SHP77 treated with DMSO at 0.1 percent for 48 hours (cell line): ENCODE data around the gene NLGN2.
A peak's percentile ranks its signal among the peaks of the same experiment; 100 is the strongest.

Source experiments
- DNase-seq: peaks from one replicate; lab custom pipeline; 2025; lab: John Stamatoyannopoulos, UW

NLGN2 gene

GRCh38 chr17:7414837-7415236 lies 7.2 kb downstream of the NLGN2 start:
- DNase-seq: no peak

- DNase-seq: no peak
These were observed 8.1 kb downstream of the NLGN2 start for GRCh38 chr17:7415784-7416183.

- no peak for DNase-seq
These were observed 8.7 kb downstream of the NLGN2 start for GRCh38 chr17:7416323-7416722.

GRCh38 chr17:7417056-7417655 lies 9.5 kb downstream of the NLGN2 start:
- no peak for DNase-seq

- no peak for DNase-seq
These were observed 11.0 kb downstream of the NLGN2 start for GRCh38 chr17:7418472-7419152.

- no peak for DNase-seq
These were observed 12.4 kb downstream of the NLGN2 start, which contains the start of gene SPEM1 for GRCh38 chr17:7419819-7420610. SPEM1 (plus strand) TSS chr17:7420324; CDS start chr17:7420385, 61 bp downstream.

- no peak for DNase-seq
These were observed 13.5 kb downstream of the NLGN2 start for GRCh38 chr17:7421186-7421585.

- peak; percentile 51 for DNase-seq
These were observed 16.0 kb downstream of the NLGN2 start for GRCh38 chr17:7423679-7424078.

- DNase-seq: no peak
These were observed 17.7 kb downstream of the NLGN2 start, which contains the start of gene SPEM2 for GRCh38 chr17:7425316-7425715. SPEM2 (plus strand) TSS chr17:7425616; CDS start chr17:7425689, 73 bp downstream.

- no peak for DNase-seq
These were observed 18.1 kb downstream of the NLGN2 start for GRCh38 chr17:7425756-7426155.

- DNase-seq: no peak
These were observed 18.7 kb downstream of the NLGN2 start for GRCh38 chr17:7426203-7426863.

- DNase-seq: no peak
These were observed 19.3 kb downstream of the NLGN2 start for GRCh38 chr17:7426896-7427489.

GRCh38 chr17:7427549-7427948 lies 19.9 kb downstream of the NLGN2 start:
- no peak for DNase-seq

GRCh38 chr17:7428557-7428956 lies 20.9 kb downstream of the NLGN2 start, which contains the start of gene SPEM3:
SPEM3 (plus strand) TSS chr17:7428857; CDS start chr17:7428903, 46 bp downstream.
- no peak for DNase-seq

- DNase-seq: no peak
These were observed 22.1 kb downstream of the NLGN2 start for GRCh38 chr17:7429722-7430121.

GRCh38 chr17:7431231-7431630 lies 23.6 kb downstream of the NLGN2 start:
- DNase-seq: no peak

- DNase-seq: no peak
These were observed 24.7 kb downstream of the NLGN2 start for GRCh38 chr17:7432296-7432695.

- DNase-seq: peak; percentile 32
These were observed 28.3 kb downstream of the NLGN2 start for GRCh38 chr17:7435676-7436555.

GRCh38 chr17:7436556-7437368 lies 29.1 kb downstream of the NLGN2 start:
- DNase-seq: peak; percentile 80

GRCh38 chr17:7437369-7437863 lies 29.8 kb downstream of the NLGN2 start:
- no peak for DNase-seq
